K562 (cell line): ENCODE results near the gene ANXA4. TPM values are rescaled to one million over a fixed set of nuclear protein-coding genes. Genes with fewer than 3 reads are reported as not detected.

Experiments used
- ATAC-seq: fragments of 200-7000 bp; cut with Tn5 transposase; 3 replicates; pipeline ENCODE4 v1.9.1; 2020; ENCODE audit warnings: moderate library complexity
- BruUV-seq: library from RNA; stranded (reverse); fragments of 400-500 nt; replicated peaks from 2 replicates; lab custom pipeline; 2021; lab: Mats Ljungman, UMichigan
- CTCF ChIA-PET: fragments of 300-600 bp; formaldehyde crosslinking; extraction: SDS; loops from one replicate; lab custom pipeline; 2021; ENCODE audit warnings: low intra/inter-chr PET ratio; lab: Yijun Ruan, JAX
- POLR2A ChIA-PET: fragments of 300-600, 350-650 bp; sonication (Branson Sonifier 250); formaldehyde crosslinking; extraction: SDS; loops from one replicate; lab custom pipeline; 2021; ENCODE audit warnings: antibody characterized with exemption, inconsistent platforms; lab: Yijun Ruan, JAX
- DNase-seq, 4 experiments: peaks; one replicate each; pipeline versions ENCODE4 v3.0.0 to v3.0.0-alpha.2; 2011 to 2018; ENCODE audit warnings: low spot score in 3 of 4, mixed read lengths in 3 of 4; ENCODE audit errors: extremely low read depth in 1 of 4
- FAIRE-seq: peaks from 2 replicates; lab custom pipeline; 2011; peaks lifted over from hg19 to GRCh38; lab: Jason Lieb, UNC
- H2AFZ ChIP-seq: 2 replicates; pipeline ENCODE4 v1.6.0; 2011; ENCODE audit warnings: low read depth, low read length, control low read depth, inconsistent platforms
- H3K27ac ChIP-seq: fragments of 200-600 bp; 3 replicates; pipeline ENCODE4 v1.8.0; 2011; ENCODE audit warnings: low read depth, mild to moderate bottlenecking, control low read depth, inconsistent platforms, low read length, moderate library complexity, mixed read lengths; ENCODE audit errors: extremely low read depth
- H3K27me3 ChIP-seq, 2 experiments: fragments of 300-600 bp in 1 of 2; 2 replicates in 1 of 2; 3 replicates in 1 of 2; pipeline versions ENCODE4 v1.6.0 to v1.8.0; 2011; ENCODE audit warnings: inconsistent platforms in 2 of 2, low read length in 2 of 2, mild to moderate bottlenecking in 1 of 2, mixed read lengths in 1 of 2, moderate library complexity in 1 of 2; ENCODE audit not compliant: control insufficient read depth in 2 of 2, insufficient read depth in 2 of 2
- H3K36me3 ChIP-seq: fragments of 300-600 bp; 3 replicates; pipeline ENCODE4 v1.8.0; 2011; ENCODE audit warnings: mild to moderate bottlenecking, low read length, inconsistent platforms; ENCODE audit not compliant: control insufficient read depth, insufficient read depth
- H3K4me1 ChIP-seq, 2 experiments: fragments of 200-600 bp in 1 of 2; replicated peaks in 1 of 2; 2 replicates in 1 of 2; 3 replicates in 1 of 2; pipeline versions ENCODE4 v1.5.1 to v1.8.0; 2011; ENCODE audit warnings: inconsistent platforms in 2 of 2, low read length in 2 of 2, mild to moderate bottlenecking in 1 of 2, mixed read lengths in 1 of 2, moderate library complexity in 1 of 2; ENCODE audit not compliant: control insufficient read depth in 2 of 2, insufficient read depth in 2 of 2
- H3K4me2 ChIP-seq: 2 replicates; pipeline ENCODE4 v1.6.1; 2011; ENCODE audit warnings: low read length, control low read depth, inconsistent platforms, mixed read lengths; ENCODE audit not compliant: insufficient read depth
- H3K4me3 ChIP-seq: fragments of 200-600 bp; sonication (generic), shearing (Covaris generic); 2 replicates; pipeline ENCODE4 v1.5.1; 2016; ENCODE audit warnings: control low read depth, inconsistent platforms
- H3K79me2 ChIP-seq: fragments of 200-600 bp; 3 replicates; pipeline ENCODE4 v1.8.0; 2011; ENCODE audit warnings: low read length, inconsistent platforms; ENCODE audit not compliant: control insufficient read depth, insufficient read depth
- H3K9ac ChIP-seq, 2 experiments: 2 replicates each; pipeline versions ENCODE4 v1.6.0 to v1.6.1; 2011; ENCODE audit warnings: low read depth in 2 of 2, low read length in 2 of 2, control low read depth in 1 of 2, inconsistent platforms in 1 of 2, mild to moderate bottlenecking in 1 of 2, mixed read lengths in 1 of 2; ENCODE audit not compliant: insufficient read depth in 1 of 2
- H3K9me1 ChIP-seq: one replicate; pipeline ENCODE4 v1.6.0; 2011; ENCODE audit warnings: inconsistent platforms, mild to moderate bottlenecking, low read length, moderate library complexity; ENCODE audit not compliant: control insufficient read depth, insufficient read depth
- H3K9me3 ChIP-seq: replicated peaks from 2 replicates; pipeline ENCODE4 v1.5.1; 2011; ENCODE audit warnings: low read depth, low read length, inconsistent platforms; ENCODE audit not compliant: control insufficient read depth, insufficient read depth
- H4K20me1 ChIP-seq: replicated peaks from 2 replicates; pipeline ENCODE4 v1.6.1; 2011; ENCODE audit warnings: low read length, inconsistent platforms, mixed read lengths; ENCODE audit not compliant: control insufficient read depth, insufficient read depth
- CBFA2T2 ChIP-seq: fragments of 450-650 bp; conservative IDR thresholded peaks from 2 replicates; pipeline ENCODE4 v1.6.1; 2017; ENCODE audit warnings: mild to moderate bottlenecking
- CBFA2T3 ChIP-seq: fragments of 450-650 bp; IDR thresholded peaks from 2 replicates; pipeline ENCODE4 v1.6.1; 2017
- CBX5 ChIP-seq: IDR thresholded peaks from 2 replicates; pipeline ENCODE4 v1.6.1; 2014; ENCODE audit warnings: low read depth, borderline replicate concordance
- FOXM1 ChIP-seq, 2 experiments: fragments of 450-650 bp in 1 of 2; sonication (generic) in 1 of 2; formaldehyde crosslinking in 1 of 2; IDR thresholded peaks; 2 replicates each; pipeline versions ENCODE4 v1.6.1 to v1.9.0; 2017 to 2022; ENCODE audit warnings: low read depth in 2 of 2, mild to moderate bottlenecking in 2 of 2, missing genetic modification reagents in 1 of 2, moderate library complexity in 1 of 2
- KLF1 ChIP-seq: fragments of 450-650 bp; IDR thresholded peaks from 2 replicates; pipeline ENCODE4 v1.6.1; 2016; ENCODE audit warnings: missing genetic modification characterization, missing compliant biosample characterization
- LARP7 ChIP-seq: fragments of 450-650 bp; IDR thresholded peaks from 2 replicates; pipeline ENCODE4 v1.6.1; 2016
- MTA2 ChIP-seq: fragments of 450-650 bp; IDR thresholded peaks from 2 replicates; pipeline ENCODE4 v1.6.1; 2016; ENCODE audit warnings: low read depth
- NONO ChIP-seq, 2 experiments: fragments of 200-400 bp in 1 of 2; fragments of 450-650 bp in 1 of 2; formaldehyde crosslinking in 1 of 2; IDR thresholded peaks; 2 replicates each; pipeline ENCODE4 v1.6.1; 2017; ENCODE audit warnings: low read depth in 2 of 2, mild to moderate bottlenecking in 2 of 2, moderate library complexity in 2 of 2, low read length in 1 of 2
- TAL1 ChIP-seq: fragments of 450-650 bp; IDR thresholded peaks from 2 replicates; pipeline ENCODE4 v1.6.1; 2016; ENCODE audit warnings: mild to moderate bottlenecking
- TEAD4 ChIP-seq, 2 experiments: sonication (generic) in 1 of 2; formaldehyde crosslinking in 1 of 2; IDR thresholded peaks; 2 replicates each; pipeline versions ENCODE4 v1.6.1 to v1.8.0; 2012 to 2022; ENCODE audit warnings: borderline replicate concordance in 1 of 2, inconsistent platforms in 1 of 2, low read length in 1 of 2, mild to moderate bottlenecking in 1 of 2, missing genetic modification reagents in 1 of 2
- ZNF224 ChIP-seq: sonication (generic); formaldehyde crosslinking; IDR thresholded peaks from 2 replicates; pipeline ENCODE4 v1.8.0; 2022; ENCODE audit warnings: mild to moderate bottlenecking, missing genetic modification reagents
- ZNF395 ChIP-seq: fragments of 200-800 bp; sonication (Bioruptor generic); IDR thresholded peaks from 2 replicates; pipeline ENCODE4 v1.6.1; 2017; ENCODE audit warnings: missing genetic modification characterization, missing compliant biosample characterization
- ZNF445 ChIP-seq: fragments of 250-450 bp; sonication (Bioruptor Pico); IDR thresholded peaks from 2 replicates; pipeline ENCODE4 v1.4.0; 2020; ENCODE audit warnings: low read depth, mild to moderate bottlenecking, moderate library complexity
- ZNF586 ChIP-seq: fragments of 450-650 bp; formaldehyde crosslinking; conservative IDR thresholded peaks from 2 replicates; pipeline ENCODE4 v1.4.0; 2020; ENCODE audit warnings: mild to moderate bottlenecking, moderate library complexity
- ZNF696 ChIP-seq: fragments of 250-450 bp; sonication (Bioruptor Pico); conservative IDR thresholded peaks from 2 replicates; pipeline ENCODE4 v1.4.0; 2020; ENCODE audit warnings: mild to moderate bottlenecking, moderate library complexity
- WGBS: fragments of 100-300 bp; shearing (Covaris generic); methylation state at CpG from one replicate; pipeline ENCODE4 v1.1.6; 2016; ENCODE audit warnings: low coverage, mixed read lengths; ENCODE audit not compliant: insufficient coverage; ENCODE audit errors: missing lambda C conversion rate; 5-methylcytosine and 5-hydroxymethylcytosine counted together
- in situ Hi-C: fragments of 300-500 bp; cut with MboI; formaldehyde crosslinking; loops from 4 replicates; pipeline ENCODE4 v1.15.0; 2018; ENCODE audit warnings: inconsistent platforms, mixed read lengths
- intact Hi-C: fragments of 100-400 bp; cut with micrococcal nuclease; formaldehyde crosslinking; loops from 2 replicates; pipeline ENCODE4 v1.14.2; 2022
- polyA plus RNA-seq, 8 experiments: library from polyadenylated mRNA; depleted of rRNA in 4 of 8; stranded (reverse) in 5 of 8; unstranded in 3 of 8; fragments of >200 nt; fragmentation: Nextera tagmentation in 2 of 8; fragmentation: Illumina TruSeq in 1 of 8; extraction: Ambion mirVana in 2 of 8; extraction: Trizol in 1 of 8; gene quantifications; 2 replicates each; pipeline versions ENCODE4 v1.2.1 to v1.2.3, GENCODE V29; 2011 to 2014; ENCODE audit warnings: inconsistent platforms in 1 of 8, missing spikeins in 1 of 8
- total RNA-seq, 7 experiments: library from RNA; depleted of rRNA in 6 of 7; stranded (reverse); fragments of >200 nt in 6 of 7; fragmentation: Illumina TruSeq in 2 of 7; extraction: Trizol in 2 of 7; gene quantifications; 2 replicates each; pipeline versions ENCODE4 v1.2.1 to v1.2.3, GENCODE V29; 2011 to 2021; ENCODE audit warnings: low replicate concordance in 1 of 7

The ANXA4 gene
- total and polyA plus RNA-seq, 9 of the 15 experiments (the other 6 are each of a cell fraction or from before 2014, with no cell fraction given) = 3.4 to 13.6 (median 11.6) TPM

GRCh38 chr2:69804416-69804815, 62.5 kb downstream of the ANXA4 start (continued):
- no peak for TF ChIP-seq ZNF395 (CRISPR knock-in tag)
- no peak for TF ChIP-seq NONO (IDR thresholded peaks at IDR 0.05; ENCODE audit: low read depth in 2 of 2, low read length in 1 of 2)
- no peak for TF ChIP-seq ZNF445

DNA sequence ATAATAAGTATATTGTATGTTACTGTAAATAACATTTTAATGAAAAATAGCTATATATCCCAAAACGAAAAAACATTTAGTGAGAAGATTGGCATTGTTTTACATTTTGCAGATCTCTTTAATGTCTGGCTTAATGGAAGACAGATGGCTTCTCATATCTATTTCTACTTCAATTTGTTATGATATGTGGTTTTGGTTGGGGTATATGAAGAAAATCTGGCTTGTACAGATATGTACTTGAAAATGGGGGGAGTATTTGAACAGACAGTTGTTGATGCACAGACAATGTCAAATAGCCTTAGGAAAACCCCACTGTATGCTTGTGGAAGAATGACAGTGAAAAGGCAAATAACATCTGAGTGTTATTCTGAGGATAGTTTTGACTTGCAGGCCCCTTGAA, 64.0 kb downstream of the ANXA4 start:
- no peak overlapping the region for H3K4me3 ChIP-seq
- in situ Hi-C loops = loop anchor here (5.0 kb wide), 1 partner anchor 244 kb away; no protein-coding TSS in a partner anchor
- H3K27me3 ChIP-seq = no peaks in the 10 kb centered on the region; a peak in 1 of 5 replicates
- POLR2A ChIA-PET = interaction anchor here (0.8 kb wide), 1 partner anchor 768 kb away, joined by 3 read pairs; no protein-coding TSS in a partner anchor
- no peak for FAIRE-seq
- H3K4me2 ChIP-seq = no peak overlapping the region
- no peak overlapping the region for H2AFZ ChIP-seq
- no peak for DNase-seq
- peak; percentile 35; the same call in 1 of the 2 replicates for TF ChIP-seq TAL1
- TF ChIP-seq CBFA2T2 = peak; percentile 30; the same call in 1 of the 2 replicates
- TF ChIP-seq MTA2 = no peak
- TF ChIP-seq CBX5 = no peak
- TF ChIP-seq LARP7 = no peak
- no peak for TF ChIP-seq ZNF224 (CRISPR knock-in tag)
- no peak for TF ChIP-seq ZNF696 (CRISPR knock-in tag)
- peak; percentile 65 for TF ChIP-seq CBFA2T3
- no peak for TF ChIP-seq FOXM1 (IDR thresholded peaks at IDR 0.05; ENCODE audit: low read depth)
- TF ChIP-seq FOXM1 (CRISPR knock-in tag; IDR thresholded peaks at IDR 0.05; ENCODE audit: low read depth) = no peak
- no peak for TF ChIP-seq ZNF586 (CRISPR knock-in tag)
- TF ChIP-seq TEAD4 (IDR thresholded peaks at IDR 0.05; ENCODE audit: low read length) = peak; percentile 70
- TF ChIP-seq TEAD4 (CRISPR knock-in tag; IDR thresholded peaks at IDR 0.05; ENCODE audit: borderline replicate concordance) = no peak
- TF ChIP-seq KLF1 = no peak
- no TSS peak for BruUV-seq
- no peaks in the 10 kb centered on the region for H4K20me1 ChIP-seq
- no peaks in the 10 kb centered on the region for H3K79me2 ChIP-seq
- CTCF ChIA-PET = no interaction called here
- WGBS = 24% methylated on average over 1 of the region's 1 CpG
- no peaks in the 10 kb centered on the region for H3K9me3 ChIP-seq
- no peak overlapping the region for H3K9ac ChIP-seq
- H3K36me3 ChIP-seq = no peaks in the 10 kb centered on the region
- no peaks in the 10 kb centered on the region; a peak in 2 of 5 replicates for H3K4me1 ChIP-seq
- no peaks in the 10 kb centered on the region for H3K9me1 ChIP-seq
- H3K27ac ChIP-seq = no peak overlapping the region
- intact Hi-C loops = no loop called here
- ATAC-seq = no peak
